OCI-LY1 (cell line): Measurements from ENCODE around the gene ZSWIM7.

Experiments
- H2AFZ ChIP-seq: fragments of 200-600 bp; sonication (generic), shearing (Covaris generic); 2 replicates; pipeline ENCODE4 v1.6.0; 2014; ENCODE audit warnings: antibody characterized with exemption, mild to moderate bottlenecking, low read length
- H3F3A ChIP-seq: fragments of 200-600 bp; sonication (generic), shearing (Covaris generic); 2 replicates; pipeline ENCODE4 v1.6.0; 2014; ENCODE audit warnings: mild to moderate bottlenecking, antibody characterized with exemption, low read length, moderate library complexity; ENCODE audit not compliant: insufficient read depth
- H3K27ac ChIP-seq: fragments of 200-600 bp; sonication (generic); 2 replicates; pipeline ENCODE4 v1.5.1; 2014; ENCODE audit warnings: low read length, mixed run types, mild to moderate bottlenecking, low read depth; ENCODE audit not compliant: poor library complexity, severe bottlenecking
- H3K27me3 ChIP-seq: fragments of 200-600 bp; sonication (generic); 2 replicates; pipeline ENCODE4 v1.6.0; 2014; ENCODE audit warnings: antibody characterized with exemption, mild to moderate bottlenecking, low read length, moderate library complexity; ENCODE audit not compliant: insufficient read depth
- H3K36me3 ChIP-seq: fragments of 200-600 bp; sonication (generic); 2 replicates; pipeline ENCODE4 v1.6.1; 2014; ENCODE audit warnings: mild to moderate bottlenecking, antibody characterized with exemption, low read length, moderate library complexity, mixed read lengths; ENCODE audit not compliant: insufficient read depth
- H3K4me1 ChIP-seq: fragments of 200-600 bp; sonication (generic); 2 replicates; pipeline ENCODE4 v1.5.1; 2014; ENCODE audit warnings: mild to moderate bottlenecking, low read length, moderate library complexity; ENCODE audit not compliant: insufficient read depth, severe bottlenecking
- H3K4me2 ChIP-seq: fragments of 200-600 bp; sonication (generic), shearing (Covaris generic); 2 replicates; pipeline ENCODE4 v1.6.1; 2014; ENCODE audit warnings: low read length
- H3K4me3 ChIP-seq: fragments of 200-600 bp; sonication (generic); 2 replicates; pipeline ENCODE4 v1.5.1; 2014; ENCODE audit warnings: low read length, low read depth, mild to moderate bottlenecking, mixed read lengths; ENCODE audit not compliant: poor library complexity, severe bottlenecking
- H3K79me2 ChIP-seq: fragments of 200-600 bp; shearing (Covaris generic); 2 replicates; pipeline ENCODE4 v1.6.1; 2016; ENCODE audit warnings: mixed run types, low read length, mixed read lengths; ENCODE audit not compliant: insufficient read depth
- H3K9ac ChIP-seq: fragments of 200-600 bp; sonication (generic), shearing (Covaris generic); 2 replicates; pipeline ENCODE4 v1.6.1; 2014; ENCODE audit warnings: mild to moderate bottlenecking, low read length, mixed read lengths
- H3K9me2 ChIP-seq: fragments of 200-600 bp; sonication (generic), shearing (Covaris generic); 2 replicates; pipeline ENCODE4 v1.6.1; 2014; ENCODE audit warnings: low read depth, mild to moderate bottlenecking, low read length, mixed read lengths
- H3K9me3 ChIP-seq: fragments of 200-600 bp; shearing (Covaris generic); 2 replicates; pipeline ENCODE4 v1.6.1; 2014; ENCODE audit warnings: low read length, mixed read lengths
- H4K20me1 ChIP-seq: fragments of 200-600 bp; sonication (generic), shearing (Covaris generic); 2 replicates; pipeline ENCODE4 v1.6.0; 2016; ENCODE audit warnings: mild to moderate bottlenecking, low read length; ENCODE audit not compliant: insufficient read depth
- EZH2 ChIP-seq: fragments of 200-600 bp; sonication (generic), shearing (Covaris generic); IDR thresholded peaks from 2 replicates; pipeline ENCODE4 v1.8.0; 2017; ENCODE audit warnings: borderline replicate concordance, mixed run types, mild to moderate bottlenecking, antibody characterized with exemption, low read length, moderate library complexity, mixed read lengths
- TF ChIP-seq, protein P1 (sequence below): fragments of 200-600 bp; sonication (generic), shearing (Covaris generic); IDR thresholded peaks from 2 replicates; pipeline ENCODE4 v1.5.1; 2017; ENCODE audit warnings: mild to moderate bottlenecking, antibody characterized with exemption, low read length, moderate library complexity, mixed read lengths

Gene ZSWIM7

DNA sequence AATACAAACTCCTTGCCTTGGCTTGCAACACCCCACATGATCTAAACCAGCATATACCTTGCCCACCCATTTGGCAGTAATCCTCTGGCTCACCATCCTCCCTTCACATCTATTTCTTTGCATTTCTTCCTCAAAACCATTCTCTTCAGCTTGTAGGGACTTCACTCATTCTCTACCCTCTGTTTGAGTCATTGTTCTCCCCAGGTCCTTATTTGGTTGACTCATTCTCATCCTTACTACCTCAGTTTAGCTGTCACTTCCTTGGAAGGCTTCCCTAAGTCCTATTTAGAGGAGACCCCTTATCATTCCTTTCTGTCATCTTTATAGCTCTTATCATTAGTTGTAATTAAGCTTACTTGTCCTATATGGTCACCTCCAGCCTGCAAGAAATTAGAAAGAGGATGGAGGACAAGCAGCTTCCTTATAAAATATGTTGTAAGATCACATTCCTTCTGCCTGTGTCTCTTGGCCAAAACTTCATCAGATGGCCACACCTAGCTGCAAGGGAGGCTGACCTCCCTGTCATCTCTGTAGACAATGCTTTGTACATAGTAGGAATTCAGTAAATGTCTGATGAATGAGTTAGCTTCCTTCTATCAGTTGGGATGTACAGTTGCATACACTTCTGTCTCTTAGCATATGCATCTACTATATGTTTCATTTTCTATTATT is 1.9 kb upstream of the ZSWIM7 start:
- no peaks in the 10 kb centered on the region for H4K20me1 ChIP-seq
- no peaks in the 10 kb centered on the region; the same call in 1 of the 2 replicates for H3K9me3 ChIP-seq
- peak overlapping the region; percentile 70 for H3K4me3 ChIP-seq
- no peak for TF ChIP-seq EZH2
- TF ChIP-seq, protein P1, sequence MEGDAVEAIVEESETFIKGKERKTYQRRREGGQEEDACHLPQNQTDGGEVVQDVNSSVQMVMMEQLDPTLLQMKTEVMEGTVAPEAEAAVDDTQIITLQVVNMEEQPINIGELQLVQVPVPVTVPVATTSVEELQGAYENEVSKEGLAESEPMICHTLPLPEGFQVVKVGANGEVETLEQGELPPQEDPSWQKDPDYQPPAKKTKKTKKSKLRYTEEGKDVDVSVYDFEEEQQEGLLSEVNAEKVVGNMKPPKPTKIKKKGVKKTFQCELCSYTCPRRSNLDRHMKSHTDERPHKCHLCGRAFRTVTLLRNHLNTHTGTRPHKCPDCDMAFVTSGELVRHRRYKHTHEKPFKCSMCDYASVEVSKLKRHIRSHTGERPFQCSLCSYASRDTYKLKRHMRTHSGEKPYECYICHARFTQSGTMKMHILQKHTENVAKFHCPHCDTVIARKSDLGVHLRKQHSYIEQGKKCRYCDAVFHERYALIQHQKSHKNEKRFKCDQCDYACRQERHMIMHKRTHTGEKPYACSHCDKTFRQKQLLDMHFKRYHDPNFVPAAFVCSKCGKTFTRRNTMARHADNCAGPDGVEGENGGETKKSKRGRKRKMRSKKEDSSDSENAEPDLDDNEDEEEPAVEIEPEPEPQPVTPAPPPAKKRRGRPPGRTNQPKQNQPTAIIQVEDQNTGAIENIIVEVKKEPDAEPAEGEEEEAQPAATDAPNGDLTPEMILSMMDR: no peak
- H3K9ac ChIP-seq: peak overlapping the region; percentile 69; the same call in 1 of the 2 replicates
- H3K4me2 ChIP-seq: peak overlapping the region; percentile 76
- no peaks in the 10 kb centered on the region for H3K9me2 ChIP-seq
- no peak overlapping the region for H2AFZ ChIP-seq
- H3F3A ChIP-seq: peaks cover 3% of the 10 kb centered on the region; the same call in 1 of the 2 replicates
- H3K36me3 ChIP-seq: peaks cover 56% of the 10 kb centered on the region
- H3K79me2 ChIP-seq: peaks cover 15% of the 10 kb centered on the region
- no peaks in the 10 kb centered on the region for H3K27me3 ChIP-seq
- H3K4me1 ChIP-seq: peaks cover 13% of the 10 kb centered on the region
- no peak overlapping the region for H3K27ac ChIP-seq

DNA sequence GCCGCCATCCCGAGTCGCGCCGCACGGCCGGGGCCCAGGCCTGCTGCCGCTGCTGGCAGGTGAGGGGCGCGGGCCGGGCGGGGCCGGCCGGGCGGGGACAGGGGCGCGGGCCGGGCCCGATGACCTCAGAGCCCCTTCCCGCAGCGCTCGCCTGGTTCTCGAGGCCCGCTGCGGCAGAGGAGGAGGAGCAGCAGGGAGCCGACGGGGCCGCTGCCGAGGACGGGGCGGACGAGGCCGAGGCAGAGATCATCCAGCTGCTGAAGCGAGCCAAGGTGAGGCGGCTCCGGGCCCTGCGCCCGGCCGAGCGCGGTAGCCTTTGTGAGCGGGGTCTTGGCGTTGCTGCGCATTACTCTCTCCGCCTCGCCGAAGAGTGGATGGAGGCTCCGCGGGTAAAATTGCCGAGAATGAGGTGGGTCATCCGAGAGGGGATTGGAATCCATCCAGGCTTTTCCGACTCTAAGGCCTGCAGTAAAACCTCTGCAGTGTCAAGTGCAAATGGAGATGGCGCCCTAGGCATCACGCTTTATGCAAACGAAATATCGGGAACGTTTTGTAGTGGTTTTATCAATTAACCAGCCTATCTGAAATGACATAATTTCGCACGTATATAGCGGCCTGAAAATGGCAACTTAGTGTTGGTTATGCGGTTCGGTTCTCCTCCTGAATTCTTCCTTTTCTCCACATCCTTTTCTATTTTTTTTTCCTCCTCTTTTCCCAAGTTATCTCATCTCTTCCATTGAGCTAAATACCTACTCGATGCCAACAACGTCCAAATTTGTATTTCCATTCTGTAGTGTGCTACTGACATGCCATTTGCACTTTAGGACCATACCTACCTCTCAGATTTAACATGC is 697 bp upstream of the ZSWIM7 start:
- H3K9ac ChIP-seq: peak overlapping the region; percentile 69
- peaks cover 44% of the 10 kb centered on the region for H3K36me3 ChIP-seq
- peak overlapping the region; percentile 70 for H3K4me3 ChIP-seq
- peak overlapping the region; percentile 76 for H3K4me2 ChIP-seq
- peaks cover 15% of the 10 kb centered on the region for H3K79me2 ChIP-seq
- peaks cover 3% of the 10 kb centered on the region; the same call in 1 of the 2 replicates for H3F3A ChIP-seq
- no peaks in the 10 kb centered on the region for H3K27me3 ChIP-seq
- H4K20me1 ChIP-seq: no peaks in the 10 kb centered on the region
- H3K4me1 ChIP-seq: peaks cover 13% of the 10 kb centered on the region
- H3K9me3 ChIP-seq: no peaks in the 10 kb centered on the region; the same call in 1 of the 2 replicates
- H2AFZ ChIP-seq: no peak overlapping the region
- H3K27ac ChIP-seq: peak overlapping the region; percentile 0
- H3K9me2 ChIP-seq: no peaks in the 10 kb centered on the region
- no peak for TF ChIP-seq EZH2
- TF ChIP-seq, protein P1: no peak

DNA sequence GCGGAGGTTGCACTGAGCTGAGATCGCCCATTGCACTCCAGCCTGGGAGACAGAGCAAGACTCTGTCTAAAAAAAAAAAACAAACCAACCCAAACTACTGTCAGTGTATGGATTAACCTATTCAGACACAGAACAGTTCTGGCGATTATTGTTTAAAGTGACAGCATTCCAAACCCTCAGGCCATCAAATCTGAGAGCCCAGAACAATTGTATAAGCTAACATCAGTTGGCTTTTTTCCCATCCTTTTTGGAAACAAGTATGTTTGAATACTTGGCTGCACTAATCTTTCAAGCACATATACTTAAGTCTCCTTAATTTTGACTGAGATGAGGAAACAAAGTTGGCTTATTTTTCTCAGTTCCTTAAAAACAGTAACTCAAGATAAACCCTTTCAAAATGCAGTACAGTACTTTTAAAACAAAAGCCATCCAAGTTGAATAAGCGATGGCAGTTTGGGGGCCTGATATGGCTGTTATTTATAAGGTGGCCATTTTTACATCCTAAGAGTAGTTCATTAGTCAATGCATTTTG is 1.4 kb downstream of the ZSWIM7 start:
- Histone ChIP-seq H3K9ac (no peak overlapping the region), H3K79me2 (peaks cover 15% of the 10 kb centered on the region), H3K4me1 (peaks cover 13% of the 10 kb centered on the region), H3K4me2 (peak overlapping the region; percentile 76; the same call in 1 of the 2 replicates), H3K27me3 (no peaks in the 10 kb centered on the region), H3F3A (peaks cover 3% of the 10 kb centered on the region; the same call in 1 of the 2 replicates), H4K20me1 (no peaks in the 10 kb centered on the region), H3K4me3 (no peak overlapping the region), H3K9me3 (no peaks in the 10 kb centered on the region; the same call in 1 of the 2 replicates), H3K36me3 (peaks cover 24% of the 10 kb centered on the region), H3K27ac (no peak overlapping the region), H2AFZ (no peak overlapping the region), H3K9me2 (no peaks in the 10 kb centered on the region)
- TF ChIP-seq, protein P1: no peak
- no peak for TF ChIP-seq EZH2
